Stimulated activated CD4-positive, alpha-beta T cell treated with anti-CD3 and anti-CD28 coated beads, TNF-alpha, amount 100 ng/mL, for 24 hours (primary cell): Measurements from ENCODE around the gene RAB3D.
A peak's percentile ranks its signal among the peaks of the same experiment; 100 is the strongest.
"Not testable (repeated sequence)": the region's sequence is repeated elsewhere in the genome, so short reads cannot be mapped to it uniquely, and the experiment has no call there.

ENCODE experiments used
- DNase-seq, 3 experiments: peaks; one replicate each; pipeline ENCODE4 v3.0.0-alpha.2; 2020; ENCODE audit warnings: low read depth in 3 of 3

RAB3D gene

DNA sequence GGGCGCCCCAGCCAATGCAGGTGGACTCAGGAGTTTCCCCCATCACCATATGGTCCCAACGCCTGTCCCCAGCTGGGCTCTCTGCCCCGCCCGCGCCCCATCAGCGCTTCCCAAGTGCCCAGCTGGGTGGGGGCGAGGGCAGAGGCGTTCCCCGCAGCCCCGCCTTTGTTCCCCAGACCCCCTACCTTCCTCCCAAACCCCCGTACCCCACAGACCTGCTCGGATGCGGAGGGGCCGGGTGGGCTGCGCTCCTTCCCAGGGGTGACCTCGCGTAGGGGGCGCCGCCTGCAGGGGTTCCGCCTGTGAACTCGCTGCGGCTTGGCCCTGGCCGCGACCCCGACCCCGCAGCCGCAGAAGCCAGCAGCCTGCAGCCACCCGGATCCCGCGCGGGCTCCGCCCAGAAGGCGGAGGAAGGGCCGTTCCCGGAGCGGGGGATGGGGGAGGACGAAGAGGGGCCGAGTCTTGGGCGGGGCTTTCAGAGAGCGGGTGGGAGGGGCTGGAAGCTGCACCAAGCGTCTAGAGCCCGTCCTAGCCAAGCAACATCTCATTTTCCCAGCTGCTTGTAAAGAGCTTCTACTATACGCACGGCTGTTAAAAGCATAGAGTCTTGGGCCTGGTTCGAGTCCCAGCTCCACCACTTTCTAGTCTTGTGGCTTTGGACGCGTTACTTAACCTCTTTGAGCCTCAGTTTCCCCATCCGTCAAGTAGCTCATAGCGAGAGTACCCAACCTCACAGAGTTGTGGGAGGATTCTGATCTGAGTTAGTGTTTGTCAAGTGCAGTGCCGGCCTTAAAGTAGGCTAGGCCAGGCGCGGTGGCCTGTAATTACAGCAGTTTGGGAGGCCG lies at the start of gene RAB3D:
Gene RAB3D (minus strand): TSS at position 404 of the 845 bp plus-strand sequence. CDS start 2,258 bp downstream, outside the sequence.
- DNase-seq: peak; percentile 67 to 89 (median 76)

DNA sequence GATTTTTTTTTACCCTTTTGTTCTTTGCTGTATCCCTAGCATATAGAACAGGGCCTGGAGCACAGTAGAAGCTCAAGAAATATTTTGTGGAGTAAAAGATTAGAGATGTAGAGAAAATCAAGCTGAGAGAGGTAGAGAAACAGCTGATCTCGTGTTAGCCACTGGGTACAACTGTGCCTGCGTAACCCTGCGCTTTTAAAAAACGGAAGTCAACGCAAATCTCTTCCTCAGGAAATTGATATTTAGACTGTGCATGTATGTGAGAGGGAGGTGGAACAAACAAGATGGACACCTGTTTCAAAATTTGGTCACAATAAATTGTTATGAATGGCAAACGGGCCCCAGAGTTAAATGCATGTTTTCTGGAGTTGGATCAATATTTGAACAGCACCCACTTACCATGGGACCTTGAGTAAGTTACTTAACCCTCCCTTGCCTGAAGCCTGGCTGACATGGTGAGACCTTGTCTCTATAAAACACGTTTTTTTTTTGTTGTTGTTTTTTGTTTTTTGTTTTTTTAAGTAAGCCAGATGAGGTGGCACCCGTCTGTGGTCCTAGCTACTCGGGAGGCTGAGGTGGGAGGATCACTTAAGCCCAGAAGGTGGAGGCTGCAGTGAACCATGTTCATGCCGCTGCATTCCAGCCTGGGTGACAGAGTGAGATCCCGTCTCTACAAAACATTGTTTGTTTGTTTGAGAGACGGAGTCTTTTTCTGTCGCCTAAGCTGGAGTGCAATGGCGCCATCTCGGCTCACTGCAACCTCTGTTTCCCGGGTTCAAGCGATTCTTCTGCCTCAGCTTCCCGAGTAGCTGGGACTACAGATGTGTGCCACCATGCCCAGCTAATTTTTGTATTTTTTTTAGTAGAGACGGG lies 47.9 kb upstream of the RAB3D start:
- DNase-seq: no peak

DNA sequence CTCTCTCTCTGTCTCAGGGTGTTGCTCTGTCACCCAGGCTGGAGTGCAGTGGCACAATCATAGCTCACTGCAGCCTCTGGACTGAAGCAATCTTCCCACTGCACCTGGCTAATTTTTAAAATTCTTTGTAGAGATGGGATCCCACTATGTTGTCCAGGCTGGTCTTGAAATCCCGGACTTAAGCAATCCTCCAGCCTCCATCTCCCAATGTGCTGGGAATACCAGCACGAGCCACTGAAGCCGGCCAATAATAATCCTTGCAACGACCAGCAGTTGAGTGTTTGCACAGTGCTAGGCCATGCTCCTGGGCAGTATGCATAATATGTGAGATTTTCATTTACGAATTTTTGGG lies 45.3 kb upstream of the RAB3D start:
- DNase-seq: no peak

- no peak for DNase-seq
These were observed 44.2 kb upstream of the RAB3D start for GRCh38 chr19:11383706-11384048.

DNA sequence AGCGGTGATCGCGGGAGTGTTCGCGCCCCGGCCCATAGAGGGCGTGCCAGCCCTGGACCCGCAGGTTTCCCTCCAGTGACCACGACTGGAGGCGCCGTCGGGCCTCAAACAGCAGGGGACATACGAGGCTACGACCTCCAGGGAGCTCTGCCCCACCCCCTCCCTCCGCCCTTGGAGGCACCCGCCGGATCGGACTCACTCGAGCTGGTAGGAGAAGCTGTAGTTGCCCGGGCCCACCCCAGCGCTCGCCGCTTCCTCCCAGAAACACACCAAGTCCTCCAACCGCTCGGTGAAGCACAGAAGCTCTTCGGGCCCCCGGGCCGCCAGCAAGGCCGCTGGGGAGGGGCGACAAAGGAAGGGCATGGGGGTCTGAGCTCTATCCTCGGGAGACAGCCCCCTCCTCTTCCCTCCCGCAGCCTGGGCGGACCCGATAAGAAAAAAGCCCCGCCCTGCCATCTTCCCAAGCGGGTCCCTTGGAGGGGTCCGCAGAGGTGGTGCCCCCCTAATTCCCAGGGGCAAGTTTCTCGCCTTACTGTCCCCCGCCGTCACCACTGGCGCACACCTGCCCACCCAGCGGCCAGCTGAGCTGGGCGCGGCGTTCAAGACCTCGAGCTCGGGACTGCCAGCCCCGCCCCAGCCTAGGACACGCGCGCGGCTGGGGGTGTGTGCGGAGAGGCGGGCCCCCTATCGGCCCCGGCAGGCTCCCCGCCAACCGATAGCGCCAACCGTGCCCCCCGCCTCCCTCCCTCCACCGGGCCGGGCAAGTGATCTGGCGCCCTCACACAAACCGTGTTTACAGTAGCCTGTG lies 43.6 kb upstream of the RAB3D start:
- DNase-seq: peak in 1 of 3 experiments; percentile 42

DNA sequence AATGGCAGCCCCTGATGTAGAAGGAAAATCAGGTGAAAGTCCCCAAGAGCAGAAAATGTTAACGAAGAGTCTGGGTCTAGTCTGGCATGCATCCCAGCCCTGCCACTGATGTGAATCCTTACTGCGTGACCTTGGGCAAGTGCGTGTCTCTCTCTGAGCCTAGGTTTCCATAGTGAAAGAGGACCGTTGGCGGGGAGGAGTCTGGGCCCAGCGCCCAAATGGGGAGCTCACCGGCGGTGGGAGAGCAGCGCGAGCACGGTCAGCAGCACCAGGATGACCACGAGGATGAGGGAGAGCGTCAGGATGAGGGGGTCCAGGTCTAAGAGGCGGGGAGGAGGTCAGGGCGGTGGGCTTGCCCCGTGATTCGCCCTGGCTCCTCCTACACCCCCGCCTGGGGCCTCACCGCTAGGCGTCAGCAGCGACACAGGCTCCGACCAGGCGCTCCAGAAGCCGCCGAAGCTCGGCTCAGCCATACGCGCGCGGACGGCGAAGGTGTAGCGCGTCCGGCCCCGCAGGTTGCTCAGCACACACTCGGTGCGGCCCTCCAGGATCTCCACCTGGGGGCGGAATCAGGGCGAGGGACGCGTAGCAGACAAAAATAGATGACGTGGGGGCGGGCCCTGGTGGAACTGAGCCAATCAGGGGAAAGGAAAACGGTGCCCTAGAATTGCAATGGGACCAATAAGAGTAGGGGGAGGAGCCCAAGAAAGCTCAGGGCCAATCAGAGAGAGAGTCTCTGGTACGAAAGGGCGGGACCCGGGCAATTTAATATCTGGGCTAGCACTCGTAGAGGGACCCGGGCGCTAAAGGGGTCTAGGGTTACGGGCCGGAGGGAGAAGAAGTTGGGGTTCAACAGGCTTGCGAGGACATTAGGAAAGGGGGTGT lies 41.4 kb upstream of the RAB3D start:
- peak; percentile 87 to 95 (median 90) for DNase-seq

DNA sequence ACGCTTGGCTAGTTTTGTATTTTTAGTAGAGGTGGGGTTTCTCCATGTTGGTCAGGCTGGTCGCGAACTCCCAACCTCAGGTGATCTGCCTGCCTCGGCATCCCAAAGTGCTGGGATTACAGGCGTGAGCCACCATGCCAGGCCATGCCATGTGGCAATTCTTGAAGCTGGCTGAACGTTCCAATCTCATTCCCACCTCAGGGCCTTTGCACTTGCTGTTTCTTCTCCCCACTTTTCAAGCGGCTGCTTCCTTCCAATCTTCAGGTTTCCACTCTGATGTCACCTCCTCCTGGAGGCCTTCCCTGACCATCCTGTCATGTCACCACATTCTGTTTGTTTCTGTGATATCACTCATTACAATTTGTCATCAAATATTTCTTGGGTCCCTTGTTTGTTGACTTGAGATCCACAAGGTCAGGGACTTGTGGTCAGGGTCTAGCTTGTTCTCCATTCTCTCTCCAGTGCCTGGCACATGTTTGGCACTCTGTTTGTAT lies 40.4 kb upstream of the RAB3D start:
- DNase-seq: no peak

DNA sequence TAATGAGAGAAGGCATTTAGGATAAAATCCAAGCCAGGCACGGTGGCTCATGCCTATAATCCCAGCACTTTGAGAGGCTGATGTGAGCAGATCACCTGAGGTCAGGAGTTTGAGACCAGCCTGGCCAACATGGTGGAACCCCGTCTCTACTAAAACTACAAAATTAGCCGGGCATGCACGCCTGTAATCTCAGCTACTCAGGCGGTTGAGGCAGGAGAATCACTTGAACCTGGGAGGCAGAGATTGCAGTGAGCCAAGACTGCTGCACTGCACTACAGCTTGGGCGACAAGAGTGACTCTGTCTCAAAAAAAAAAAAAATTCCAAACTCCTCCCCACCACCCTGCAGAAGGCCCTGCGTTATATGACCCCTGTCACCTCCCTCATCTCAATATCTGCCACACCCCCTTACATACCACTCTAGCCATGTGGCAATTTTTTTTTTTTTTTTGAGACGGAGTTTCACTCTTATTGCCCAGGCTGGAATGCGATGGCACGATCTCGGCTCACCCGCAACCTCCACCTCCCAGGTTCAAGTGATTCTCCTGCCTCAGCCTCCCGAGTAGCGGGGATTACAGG lies 39.9 kb upstream of the RAB3D start:
- not testable (repeated sequence) for DNase-seq

DNA sequence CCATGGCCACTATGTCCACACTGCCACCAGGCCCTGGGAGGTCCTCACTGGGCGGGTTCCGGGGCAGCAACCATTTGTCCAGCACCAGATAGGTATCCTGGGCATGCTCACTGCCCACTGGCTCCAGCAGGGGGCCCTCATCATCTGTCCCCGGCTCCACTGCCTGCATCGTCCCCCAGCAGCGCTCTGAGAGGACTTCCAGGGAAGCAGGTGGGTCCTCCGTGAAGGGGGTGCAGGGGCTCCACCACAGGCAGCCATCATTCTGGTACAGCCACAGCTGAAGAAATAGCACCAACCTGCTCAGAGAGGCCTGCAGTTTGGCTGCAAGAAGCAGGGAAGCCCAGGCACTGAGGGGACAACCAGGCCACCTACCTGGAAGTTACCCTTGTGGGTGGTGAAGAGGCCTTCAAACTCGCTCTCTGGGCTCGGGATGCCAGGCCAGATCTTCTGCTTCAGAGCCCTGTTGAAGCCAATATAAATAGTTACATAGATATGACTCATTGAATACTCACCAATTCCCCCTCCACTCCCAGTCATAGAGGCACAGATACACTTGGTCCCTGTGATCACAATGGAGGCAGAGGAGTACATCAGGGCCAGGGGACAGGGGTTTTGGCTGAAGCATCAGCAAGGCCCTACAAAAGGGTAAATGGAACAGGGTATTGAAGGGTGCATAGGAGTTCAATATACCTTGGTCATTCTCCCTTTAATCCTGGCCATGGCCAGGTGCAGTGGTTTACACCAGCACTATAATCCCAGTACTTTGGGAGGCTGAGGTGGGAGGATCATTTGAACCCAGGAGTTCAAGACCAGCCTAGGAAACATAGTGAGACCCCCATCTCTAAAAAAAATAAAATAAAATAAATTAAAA lies 39.1 kb upstream of the RAB3D start:
- no peak for DNase-seq

DNA sequence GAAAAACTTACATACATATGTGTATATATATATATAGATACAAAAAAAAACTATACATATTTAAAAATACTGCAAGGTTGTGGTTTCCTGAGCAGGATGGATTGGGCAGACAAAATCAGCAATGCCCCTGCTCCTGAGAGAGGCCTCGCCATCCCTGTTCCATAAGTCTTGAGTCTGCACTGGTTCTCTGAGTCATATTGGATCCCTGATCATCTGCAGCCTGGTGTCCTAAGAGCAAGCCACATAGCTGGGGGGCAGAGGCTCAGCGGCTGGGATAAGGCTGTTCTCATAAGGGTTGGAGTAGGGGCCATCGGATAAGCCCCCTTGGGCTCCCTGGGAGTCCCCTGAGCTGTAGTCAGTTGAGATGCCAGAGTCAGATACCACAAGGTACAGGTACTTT lies 38.3 kb upstream of the RAB3D start:
- DNase-seq: no peak

DNA sequence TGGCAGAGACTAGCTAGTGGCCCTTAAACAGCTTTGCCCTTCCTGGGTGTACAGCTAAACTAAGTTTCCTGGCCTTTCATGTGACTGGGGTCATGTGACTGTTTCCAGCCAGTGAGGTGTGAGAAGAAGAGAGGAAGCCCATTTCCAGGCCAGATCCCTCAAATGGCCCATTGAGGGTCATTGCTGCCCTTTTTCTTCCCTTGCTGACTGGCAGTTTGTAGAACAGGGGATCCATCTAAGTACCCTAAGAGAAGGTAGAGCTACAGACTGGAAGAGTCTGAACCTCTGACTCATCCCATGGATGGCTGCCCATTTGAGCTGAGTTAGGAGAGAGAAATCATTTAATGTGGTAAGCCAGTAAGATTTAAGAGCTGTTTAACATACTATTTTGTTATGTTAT lies 37.8 kb upstream of the RAB3D start:
- no peak for DNase-seq

- DNase-seq: peak; percentile 25 to 64 (median 38)
These were observed 35.9 kb upstream of the RAB3D start for GRCh38 chr19:11375143-11375948.

- DNase-seq: peak; percentile 87 to 96 (median 95)
These were observed 35.1 kb upstream of the RAB3D start, which contains the start of gene SWSAP1 for GRCh38 chr19:11374433-11375142. TSS of gene SWSAP1 (plus strand) at chr19:11374666. CDS start at chr19:11374681, 15 bp downstream.

GRCh38 chr19:11373885-11374432 lies 34.5 kb upstream of the RAB3D start:
- DNase-seq: no peak

DNA sequence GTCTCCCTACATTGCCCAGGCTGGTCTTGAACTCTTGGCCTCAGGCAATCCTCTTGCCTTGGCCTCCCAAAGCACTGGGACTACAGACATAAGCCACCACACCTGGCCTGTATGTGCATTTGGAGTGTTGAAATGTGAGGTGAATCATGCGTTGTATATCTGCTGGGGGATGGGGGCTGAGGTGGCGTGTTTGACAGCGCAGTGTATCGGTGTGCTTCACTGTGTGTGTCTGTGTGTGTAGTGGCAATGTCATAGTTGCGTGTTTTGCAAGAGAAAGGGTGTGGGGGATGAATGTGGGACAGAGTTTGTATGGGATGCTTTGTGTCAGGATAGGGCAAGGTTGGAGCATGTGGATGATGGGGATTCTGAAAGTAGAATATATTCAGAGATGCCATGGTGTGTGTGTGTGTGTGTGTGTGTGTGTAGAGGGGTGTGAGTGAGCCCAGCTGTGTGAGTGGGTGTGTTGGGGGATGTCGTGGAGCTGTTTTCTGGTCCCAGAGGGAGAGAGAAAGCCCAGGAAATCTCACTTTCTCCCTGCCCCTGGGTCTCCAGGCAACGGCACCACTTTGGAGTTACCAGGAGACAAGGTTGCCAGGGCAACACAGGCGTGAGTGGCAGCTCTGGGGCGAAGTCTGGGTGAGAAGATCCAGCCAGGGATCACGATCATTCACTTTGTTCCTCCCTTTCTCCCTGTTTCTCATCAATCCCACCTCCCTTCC lies 33.9 kb upstream of the RAB3D start:
- DNase-seq: no peak

DNA sequence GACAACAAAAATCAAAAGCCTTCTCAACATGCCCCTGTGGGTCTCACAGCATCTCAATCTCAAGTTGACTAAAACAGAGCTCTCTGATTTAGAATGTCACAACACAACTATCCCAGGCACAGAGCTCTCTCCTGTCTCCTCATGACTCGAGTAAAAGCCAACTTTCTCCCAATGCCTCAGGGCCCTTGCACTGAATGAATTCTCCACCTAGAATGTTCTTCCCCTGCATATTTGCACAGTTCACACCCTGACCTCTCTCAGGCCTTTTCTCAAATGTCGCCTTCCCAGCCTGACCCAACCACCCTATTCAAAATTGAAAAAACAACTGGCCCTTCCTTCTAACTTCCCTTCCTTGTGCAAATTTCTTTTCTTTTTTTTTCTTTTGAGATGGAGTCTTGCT lies 31.3 kb upstream of the RAB3D start:
- no peak for DNase-seq

- no peak for DNase-seq
These were observed 28.1 kb upstream of the RAB3D start for GRCh38 chr19:11367528-11367927.
